ENCODE results near the gene MAN2A2. TPM values are rescaled to one million over a fixed set of nuclear protein-coding genes. Genes with fewer than 3 reads are reported as not detected.
A peak's percentile ranks its signal among the peaks of the same experiment; 100 is the strongest.

The MAN2A2 gene
- total and polyA plus RNA-seq, 9 of the 15 experiments (the other 6 are each of a cell fraction or from before 2014, with no cell fraction given): 7.3 to 151 (median 43.4) TPM

GRCh38 chr15:90931828-90932659 is 28.9 kb downstream of the MAN2A2 start, which contains the start of gene HDDC3 (continued):
- TF ChIP-seq MYC (IDR thresholded peaks at IDR 0.05; ENCODE audit: low read depth, low read length) (peak; percentile 80), MYC (CRISPR knock-in tag; IDR thresholded peaks at IDR 0.05; ENCODE audit: borderline replicate concordance, low read depth) (no peak; the same call in 1 of the 2 replicates), SREBF2 (CRISPR knock-in tag; IDR thresholded peaks at IDR 0.05) (no peak), SRF (CRISPR knock-in tag; IDR thresholded peaks at IDR 0.05) (peak; percentile 33 to 95; a peak in 3 of 4 replicates), BCOR (IDR thresholded peaks at IDR 0.05) (peak; percentile 55; the same call in 1 of the 2 replicates), ESRRB (CRISPR knock-in tag; IDR thresholded peaks at IDR 0.05; ENCODE audit: borderline replicate concordance) (no peak), GABPA (tag; conservative IDR thresholded peaks at IDR 0.05; ENCODE audit: low read depth) (peak; percentile 67), LCOR (CRISPR knock-in tag; IDR thresholded peaks at IDR 0.05) (peak; percentile 92), MAFK (IDR thresholded peaks at IDR 0.05; ENCODE audit: low read length) (0 out of 2 replicates have a peak, but pooled peaks have one; percentile 12), RAD51 (IDR thresholded peaks at IDR 0.05; ENCODE audit: borderline replicate concordance, low read depth) (peak; percentile 8; the same call in 1 of the 2 replicates), ZNF518B (CRISPR knock-in tag; IDR thresholded peaks at IDR 0.05) (no peak), PRPF4 (IDR thresholded peaks at IDR 0.05; ENCODE audit: insufficient read depth, low read depth, low read length, poor library complexity, severe bottlenecking) (no peak), SREBF1 (IDR thresholded peaks at IDR 0.05; ENCODE audit: borderline replicate concordance, low read depth, low read length) (no peak), MYBL2 (IDR thresholded peaks at IDR 0.05; ENCODE audit: low read depth) (no peak), MYBL2 (CRISPR knock-in tag; IDR thresholded peaks at IDR 0.05; ENCODE audit: borderline replicate concordance) (no peak), HNRNPK (IDR thresholded peaks at IDR 0.05; ENCODE audit: low read depth, low read length, poor library complexity, severe bottlenecking) (no peak), SRSF3 (IDR thresholded peaks at IDR 0.05; ENCODE audit: insufficient read depth, low read length) (no peak), SOX6 (IDR thresholded peaks at IDR 0.05) (peak; percentile 45), ZNF830 (CRISPR knock-in tag; IDR thresholded peaks at IDR 0.05) (no peak), BRF2 (IDR thresholded peaks at IDR 0.05; ENCODE audit: borderline replicate concordance, insufficient read depth, insufficient read length) (no peak), KLF13 (tag; IDR thresholded peaks at IDR 0.05; ENCODE audit: borderline replicate concordance, low read depth) (peak; percentile 61; the same call in 1 of the 2 replicates), ELF4 (CRISPR knock-in tag; IDR thresholded peaks at IDR 0.05) (peak; percentile 83), CBX5 (IDR thresholded peaks at IDR 0.05; ENCODE audit: borderline replicate concordance, low read depth) (no peak), SIRT6 (IDR thresholded peaks at IDR 0.05; ENCODE audit: low read depth, low read length) (no peak)
